K562 (cell line): Measurements from ENCODE around the gene SLC22A23. TPM values are rescaled to one million over a fixed set of nuclear protein-coding genes. Genes with fewer than 3 reads are reported as not detected.

Experiments used
- ARID3B ChIP-seq: fragments of 250-450 bp; sonication (Bioruptor Pico); IDR thresholded peaks from 2 replicates; pipeline ENCODE4 v1.4.0; 2020; ENCODE audit warnings: borderline replicate concordance
- CGGBP1 ChIP-seq: fragments of 250-450 bp; sonication (Bioruptor Pico); IDR thresholded peaks from 2 replicates; pipeline ENCODE4 v1.9.0; 2021; ENCODE audit warnings: mild to moderate bottlenecking
- HEY1 ChIP-seq: fragments of 250-450 bp; sonication (Bioruptor Pico); IDR thresholded peaks from 2 replicates; pipeline ENCODE4 v1.5.0; 2020; ENCODE audit warnings: mild to moderate bottlenecking, moderate library complexity, borderline replicate concordance
- HMG20A ChIP-seq: fragments of 450-650 bp; formaldehyde crosslinking; conservative IDR thresholded peaks from 2 replicates; pipeline ENCODE4 v1.4.0; 2020; ENCODE audit warnings: mild to moderate bottlenecking, mixed read lengths
- KDM1A ChIP-seq, 2 experiments: fragments of 450-650 bp; IDR thresholded peaks; 2 replicates each; pipeline ENCODE4 v1.6.1; 2016; ENCODE audit warnings: mild to moderate bottlenecking in 2 of 2
- MBD1 ChIP-seq: fragments of 250-450 bp; sonication (Bioruptor Pico); IDR thresholded peaks from 2 replicates; pipeline ENCODE4 v1.8.0; 2022; ENCODE audit warnings: inconsistent platforms
- PBX2 ChIP-seq, 2 experiments: IDR thresholded peaks in 1 of 2; conservative IDR thresholded peaks in 1 of 2; 2 replicates each; pipeline ENCODE4 v1.6.1; 2016; ENCODE audit warnings: low read depth in 2 of 2, mild to moderate bottlenecking in 1 of 2, missing compliant biosample characterization in 1 of 2, missing genetic modification characterization in 1 of 2, moderate library complexity in 1 of 2
- RERE ChIP-seq: sonication (generic); formaldehyde crosslinking; IDR thresholded peaks from 2 replicates; pipeline ENCODE4 v1.8.0; 2023; ENCODE audit warnings: missing genetic modification reagents, mild to moderate bottlenecking, borderline replicate concordance
- RHOXF2B ChIP-seq: fragments of 250-450 bp; sonication (Bioruptor Pico); conservative IDR thresholded peaks from 2 replicates; pipeline ENCODE4 v1.5.1; 2021
- SIN3B ChIP-seq: fragments of 450-650 bp; IDR thresholded peaks from 2 replicates; pipeline ENCODE4 v1.6.1; 2017; ENCODE audit warnings: low read depth, mild to moderate bottlenecking, moderate library complexity
- SRSF3 ChIP-seq: fragments of 200-400 bp; formaldehyde crosslinking; IDR thresholded peaks from 2 replicates; pipeline ENCODE4 v1.6.1; 2016; ENCODE audit warnings: mild to moderate bottlenecking, low read length, moderate library complexity; ENCODE audit not compliant: insufficient read depth
- STAG1 ChIP-seq: sonication (generic); formaldehyde crosslinking; IDR thresholded peaks from 2 replicates; pipeline ENCODE4 v1.5.0; 2020; ENCODE audit warnings: missing genetic modification reagents, borderline replicate concordance
- TAF15 ChIP-seq: fragments of 200-400 bp; formaldehyde crosslinking; IDR thresholded peaks from 2 replicates; pipeline ENCODE4 v1.6.1; 2017; ENCODE audit warnings: mild to moderate bottlenecking, low read depth, low read length, moderate library complexity
- ZNF764 ChIP-seq: fragments of 250-450 bp; sonication (Bioruptor Pico); IDR thresholded peaks from 2 replicates; pipeline ENCODE4 v1.4.0; 2020; ENCODE audit warnings: low read depth, mild to moderate bottlenecking, moderate library complexity
- polyA plus RNA-seq, 8 experiments: library from polyadenylated mRNA; depleted of rRNA in 4 of 8; stranded (reverse) in 5 of 8; unstranded in 3 of 8; fragments of >200 nt; fragmentation: Nextera tagmentation in 2 of 8; fragmentation: Illumina TruSeq in 1 of 8; extraction: Ambion mirVana in 2 of 8; extraction: Trizol in 1 of 8; gene quantifications; 2 replicates each; pipeline versions ENCODE4 v1.2.1 to v1.2.3, GENCODE V29; 2011 to 2014; ENCODE audit warnings: inconsistent platforms in 1 of 8, missing spikeins in 1 of 8
- total RNA-seq, 7 experiments: library from RNA; depleted of rRNA in 6 of 7; stranded (reverse); fragments of >200 nt in 6 of 7; fragmentation: Illumina TruSeq in 2 of 7; extraction: Trizol in 2 of 7; gene quantifications; 2 replicates each; pipeline versions ENCODE4 v1.2.1 to v1.2.3, GENCODE V29; 2011 to 2021; ENCODE audit warnings: low replicate concordance in 1 of 7

The SLC22A23 gene
- total and polyA plus RNA-seq, 9 of the 15 experiments (the other 6 are each of a cell fraction or from before 2014, with no cell fraction given) = 0.30 to 8.7 (median 2.5) TPM

GRCh38 chr6:3337521-3338350 lies 119.1 kb downstream of the SLC22A23 start (continued):
- TF ChIP-seq ARID3B (CRISPR knock-in tag) (0 out of 2 replicates have a peak, but pooled peaks have one; percentile 26), STAG1 (no peak), RERE (no peak), HEY1 (no peak), SIN3B (no peak), SRSF3 (no peak), KDM1A (IDR thresholded peaks at IDR 0.05) (no peak), ZNF764 (CRISPR knock-in tag) (no peak), RHOXF2B (CRISPR knock-in tag) (no peak), PBX2 (CRISPR knock-in tag; IDR thresholded peaks at IDR 0.05; ENCODE audit: low read depth) (no peak), PBX2 (tag; conservative IDR thresholded peaks at IDR 0.05; ENCODE audit: low read depth) (0 out of 2 replicates have a peak, but pooled peaks have one; percentile 21), CGGBP1 (CRISPR knock-in tag) (no peak), HMG20A (CRISPR knock-in tag) (no peak), TAF15 (no peak), MBD1 (CRISPR knock-in tag) (no peak)
